Measurements from ENCODE around the gene SHH. TPM values are rescaled to one million over a fixed set of nuclear protein-coding genes. Genes with fewer than 3 reads are reported as not detected.

The SHH gene
- total RNA-seq, 2 donors from 2014 or later = 0.32 to 1.2 TPM

- DNase-seq (ENCODE audit: low spot score) = no peak
- Histone ChIP-seq H3K9me3 (no peaks in the 10 kb centered on the region), H3K36me3 (peaks cover 0 to 13% of the 10 kb centered on the region in 2 donors), H3K27me3 (replicated peaks; ENCODE audit: insufficient read depth) (no peaks in the 10 kb centered on the region), H3K4me3 (no peak overlapping the region), H3K27ac (no peak overlapping the region), H3K4me1 (replicated peaks) (no peaks in the 10 kb centered on the region)
- 92% methylated on average over 7 of the region's 7 CpGs for WGBS
- intact Hi-C loops (cut with DNase I) = no loop called here
- TF ChIP-seq POLR2A (IDR thresholded peaks at IDR 0.05) (no peak), POLR2AphosphoS5 (IDR thresholded peaks at IDR 0.05) (no peak), CTCF (IDR thresholded peaks at IDR 0.05) (no peak)
Measured at GRCh38 chr7:155775691-155776090, 36.6 kb downstream of the SHH start.

- Histone ChIP-seq H3K4me1 (replicated peaks) (no peaks in the 10 kb centered on the region), H3K4me3 (no peak overlapping the region), H3K9me3 (no peaks in the 10 kb centered on the region), H3K27ac (no peak overlapping the region), H3K36me3 (peaks cover 0 to 13% of the 10 kb centered on the region in 2 donors), H3K27me3 (replicated peaks; ENCODE audit: insufficient read depth) (no peaks in the 10 kb centered on the region)
- intact Hi-C loops (cut with DNase I) = no loop called here
- WGBS = 90% methylated on average over 14 of the region's 14 CpGs
- TF ChIP-seq POLR2A (IDR thresholded peaks at IDR 0.05) (no peak), POLR2AphosphoS5 (IDR thresholded peaks at IDR 0.05) (no peak), CTCF (IDR thresholded peaks at IDR 0.05) (no peak)
- no peak for DNase-seq (ENCODE audit: low spot score)
Measured at GRCh38 chr7:155774947-155775346, 37.3 kb downstream of the SHH start.

GRCh38 chr7:155773531-155773930 is 38.7 kb downstream of the SHH start:
- Histone ChIP-seq H3K27me3 (replicated peaks; ENCODE audit: insufficient read depth) (no peaks in the 10 kb centered on the region), H3K4me3 (no peak overlapping the region), H3K36me3 (peaks cover 0 to 13% of the 10 kb centered on the region in 2 donors), H3K27ac (no peak overlapping the region), H3K4me1 (replicated peaks) (no peaks in the 10 kb centered on the region), H3K9me3 (no peaks in the 10 kb centered on the region)
- intact Hi-C loops (cut with DNase I) = no loop called here
- DNase-seq (ENCODE audit: low spot score) = no peak
- 87% methylated on average over 4 of the region's 4 CpGs for whole genome bisulfite sequencing
- TF ChIP-seq POLR2A (IDR thresholded peaks at IDR 0.05) (no peak), POLR2AphosphoS5 (IDR thresholded peaks at IDR 0.05) (no peak), CTCF (IDR thresholded peaks at IDR 0.05) (no peak)

- Histone ChIP-seq H3K27ac (no peak overlapping the region), H3K36me3 (peaks cover 0 to 3% of the 10 kb centered on the region in 2 donors), H3K27me3 (replicated peaks; ENCODE audit: insufficient read depth) (no peaks in the 10 kb centered on the region), H3K9me3 (no peaks in the 10 kb centered on the region), H3K4me3 (no peak overlapping the region), H3K4me1 (replicated peaks) (no peaks in the 10 kb centered on the region)
- DNase-seq (ENCODE audit: low spot score) = no peak
- intact Hi-C loops (cut with DNase I) = no loop called here
- TF ChIP-seq POLR2A (IDR thresholded peaks at IDR 0.05) (no peak), POLR2AphosphoS5 (IDR thresholded peaks at IDR 0.05) (no peak), CTCF (IDR thresholded peaks at IDR 0.05) (no peak)
- WGBS = 91% methylated on average over 6 of the region's 6 CpGs
Measured at GRCh38 chr7:155770241-155770640, 42.0 kb downstream of the SHH start.

GRCh38 chr7:155769701-155770100 is 42.6 kb downstream of the SHH start:
- intact Hi-C loops (cut with DNase I) = loop anchor here (5.0 to 10.0 kb wide), 2 partner anchors 172 to 845 kb away; no protein-coding TSS in a partner anchor
- no peak overlapping the region for H3K4me3 ChIP-seq
- H3K9me3 ChIP-seq = no peaks in the 10 kb centered on the region
- no peaks in the 10 kb centered on the region for H3K4me1 ChIP-seq (replicated peaks)
- no peaks in the 10 kb centered on the region for H3K27me3 ChIP-seq (replicated peaks; ENCODE audit: insufficient read depth)
- WGBS = 76% methylated on average over 6 of the region's 6 CpGs
- TF ChIP-seq POLR2AphosphoS5 (IDR thresholded peaks at IDR 0.05) (no peak), POLR2A (IDR thresholded peaks at IDR 0.05) (no peak), CTCF (IDR thresholded peaks at IDR 0.05) (no peak)
- no peaks in the 10 kb centered on the region for H3K36me3 ChIP-seq
- no peak for DNase-seq (ENCODE audit: low spot score)
- no peak overlapping the region for H3K27ac ChIP-seq

Measured in prostate gland (tissue), 2 donors.